ENCODE measurements around the gene RAB1A.

The RAB1A gene

GRCh38 chr2:65062843-65063825, 66.8 kb downstream of the RAB1A start:
- no peak for TF ChIP-seq TAF1 (IDR thresholded peaks at IDR 0.05; ENCODE audit: low read depth)
- TF ChIP-seq EGR1 (IDR thresholded peaks at IDR 0.05), result no peak
- TF ChIP-seq CREB1 (IDR thresholded peaks at IDR 0.05; ENCODE audit: low read depth), result no peak
- no peak for TF ChIP-seq TCF12 (IDR thresholded peaks at IDR 0.05; ENCODE audit: low read depth)
- no peak for TF ChIP-seq FOXM1 (IDR thresholded peaks at IDR 0.05; ENCODE audit: borderline replicate concordance, low read depth)
- TF ChIP-seq CEBPB (IDR thresholded peaks at IDR 0.05), result no peak
- no peak for TF ChIP-seq RAD21 (IDR thresholded peaks at IDR 0.05; ENCODE audit: low read depth)
- TF ChIP-seq USF1 (IDR thresholded peaks at IDR 0.05), result no peak
- TF ChIP-seq MAX (IDR thresholded peaks at IDR 0.05), result no peak
- no peak for TF ChIP-seq ZBTB7A (IDR thresholded peaks at IDR 0.05; ENCODE audit: low read depth)
- no peak for TF ChIP-seq EP300 (IDR thresholded peaks at IDR 0.05; ENCODE audit: borderline replicate concordance)
- TF ChIP-seq REST (IDR thresholded peaks at IDR 0.05; ENCODE audit: low read depth), result no peak
- no peak for TF ChIP-seq YY1 (IDR thresholded peaks at IDR 0.05; ENCODE audit: low read depth)
- TF ChIP-seq TEAD4 (IDR thresholded peaks at IDR 0.05), result no peak
- no peak for TF ChIP-seq NFIC (IDR thresholded peaks at IDR 0.05)

GRCh38 chr2:65061910-65062339, 68.0 kb downstream of the RAB1A start:
- TF ChIP-seq RAD21 (IDR thresholded peaks at IDR 0.05; ENCODE audit: low read depth) (no peak), CEBPB (IDR thresholded peaks at IDR 0.05) (no peak), TAF1 (IDR thresholded peaks at IDR 0.05; ENCODE audit: low read depth) (no peak), MAX (IDR thresholded peaks at IDR 0.05) (no peak), FOXM1 (IDR thresholded peaks at IDR 0.05; ENCODE audit: borderline replicate concordance, low read depth) (no peak), REST (IDR thresholded peaks at IDR 0.05; ENCODE audit: low read depth) (no peak), EP300 (IDR thresholded peaks at IDR 0.05; ENCODE audit: borderline replicate concordance) (no peak), TCF12 (IDR thresholded peaks at IDR 0.05; ENCODE audit: low read depth) (no peak), TEAD4 (IDR thresholded peaks at IDR 0.05) (no peak), NFIC (IDR thresholded peaks at IDR 0.05) (no peak), ZBTB7A (IDR thresholded peaks at IDR 0.05; ENCODE audit: low read depth) (no peak), CREB1 (IDR thresholded peaks at IDR 0.05; ENCODE audit: low read depth) (no peak), EGR1 (IDR thresholded peaks at IDR 0.05) (no peak), YY1 (IDR thresholded peaks at IDR 0.05; ENCODE audit: low read depth) (no peak), USF1 (IDR thresholded peaks at IDR 0.05) (no peak)

- TF ChIP-seq FOXM1 (IDR thresholded peaks at IDR 0.05; ENCODE audit: borderline replicate concordance, low read depth) (no peak), EGR1 (IDR thresholded peaks at IDR 0.05) (no peak), REST (IDR thresholded peaks at IDR 0.05; ENCODE audit: low read depth) (no peak), TEAD4 (IDR thresholded peaks at IDR 0.05) (no peak), RAD21 (IDR thresholded peaks at IDR 0.05; ENCODE audit: low read depth) (no peak), USF1 (IDR thresholded peaks at IDR 0.05) (no peak), YY1 (IDR thresholded peaks at IDR 0.05; ENCODE audit: low read depth) (no peak), NFIC (IDR thresholded peaks at IDR 0.05) (no peak), CREB1 (IDR thresholded peaks at IDR 0.05; ENCODE audit: low read depth) (no peak), TAF1 (IDR thresholded peaks at IDR 0.05; ENCODE audit: low read depth) (no peak), EP300 (IDR thresholded peaks at IDR 0.05; ENCODE audit: borderline replicate concordance) (no peak), CEBPB (IDR thresholded peaks at IDR 0.05) (no peak), TCF12 (IDR thresholded peaks at IDR 0.05; ENCODE audit: low read depth) (no peak), ZBTB7A (IDR thresholded peaks at IDR 0.05; ENCODE audit: low read depth) (no peak), MAX (IDR thresholded peaks at IDR 0.05) (no peak)
These were observed 68.6 kb downstream of the RAB1A start for GRCh38 chr2:65061146-65061909.

Measured in Ishikawa (cell line).